Mesendoderm (in vitro differentiated cells): ENCODE results near the gene HSD17B11.
"Not testable (repeated sequence)": the region's sequence is repeated elsewhere in the genome, so short reads cannot be mapped to it uniquely, and the experiment has no call there.

Experiments
- DNase-seq: peaks from one replicate; pipeline ENCODE4 v3.0.0; 2013
- H2AK5ac ChIP-seq: 2 replicates; pipeline ENCODE4 v1.6.1; 2013; ENCODE audit warnings: low read length, inconsistent platforms
- H2BK120ac ChIP-seq: 2 replicates; pipeline ENCODE4 v1.6.1; 2013; ENCODE audit warnings: low read depth, mild to moderate bottlenecking, low read length, moderate library complexity, mixed read lengths
- H2BK15ac ChIP-seq: replicated peaks from 2 replicates; pipeline ENCODE4 v1.6.1; 2013; ENCODE audit warnings: low read depth, mild to moderate bottlenecking, moderate library complexity
- H2BK5ac ChIP-seq: 2 replicates; pipeline ENCODE4 v1.6.1; 2013; ENCODE audit warnings: low read length, inconsistent platforms
- H3K18ac ChIP-seq: 2 replicates; pipeline ENCODE4 v1.6.1; 2013; ENCODE audit warnings: mild to moderate bottlenecking, low read length, mixed read lengths
- H3K23ac ChIP-seq: one replicate; pipeline ENCODE4 v1.6.1; 2013; ENCODE audit warnings: low read length
- H3K27ac ChIP-seq: 2 replicates; pipeline ENCODE4 v1.5.1; 2013; ENCODE audit warnings: low read depth, mild to moderate bottlenecking, inconsistent platforms, low read length, moderate library complexity
- H3K27me3 ChIP-seq: 2 replicates; pipeline ENCODE4 v1.6.1; 2013; ENCODE audit warnings: low read length, control low read depth, mild to moderate bottlenecking, inconsistent platforms; ENCODE audit not compliant: insufficient read depth, poor library complexity
- H3K36me3 ChIP-seq: 2 replicates; pipeline ENCODE4 v1.6.1; 2013; ENCODE audit warnings: low read length, inconsistent platforms; ENCODE audit not compliant: control insufficient read depth, insufficient read depth
- H3K4ac ChIP-seq: one replicate; pipeline ENCODE4 v1.6.1; 2013; ENCODE audit warnings: low read depth, mild to moderate bottlenecking, low read length, moderate library complexity
- H3K4me1 ChIP-seq: 2 replicates; pipeline ENCODE4 v1.6.1; 2013; ENCODE audit warnings: low read depth, low read length, inconsistent platforms; ENCODE audit not compliant: control insufficient read depth
- H3K4me2 ChIP-seq: 2 replicates; pipeline ENCODE4 v1.6.1; 2013; ENCODE audit warnings: low read length
- H3K4me3 ChIP-seq: 2 replicates; pipeline ENCODE4 v1.5.1; 2013; ENCODE audit warnings: mild to moderate bottlenecking, low read length
- H3K56ac ChIP-seq: one replicate; pipeline ENCODE4 v1.6.1; 2013; ENCODE audit warnings: low read length
- H3K79me1 ChIP-seq: 2 replicates; pipeline ENCODE4 v1.6.1; 2013; ENCODE audit warnings: low read length, inconsistent platforms
- H3K79me2 ChIP-seq: 2 replicates; pipeline ENCODE4 v1.6.1; 2013; ENCODE audit warnings: mild to moderate bottlenecking, low read length; ENCODE audit not compliant: control insufficient read depth, insufficient read depth
- H3K9ac ChIP-seq: 2 replicates; pipeline ENCODE4 v1.6.1; 2013; ENCODE audit warnings: low read length, inconsistent platforms
- H4K5ac ChIP-seq: one replicate; pipeline ENCODE4 v1.6.1; 2013; ENCODE audit warnings: low read length
- H4K8ac ChIP-seq: one replicate; pipeline ENCODE4 v1.6.1; 2013; ENCODE audit warnings: low read depth, mild to moderate bottlenecking, control low read depth, low read length, moderate library complexity
- WGBS: extraction: QIAGEN DNeasy Blood & Tissue Kit; methylation state at CpG from one replicate; pipeline ENCODE4 v1.1.7; 2013; ENCODE audit warnings: low lambda C conversion rate, missing lambda C conversion rate; ENCODE audit not compliant: insufficient coverage; ENCODE audit errors: extremely low coverage; 5-methylcytosine and 5-hydroxymethylcytosine counted together

The HSD17B11 gene

GRCh38 chr4:87353592-87353991, 37.4 kb downstream of the HSD17B11 start:
- no CpG with 5 or more reads among the region's 3 CpGs for WGBS
- Histone ChIP-seq H3K23ac (no peak overlapping the region), H3K79me2 (no peaks in the 10 kb centered on the region), H2AK5ac (no peak overlapping the region), H3K4me3 (no peak overlapping the region), H3K79me1 (no peaks in the 10 kb centered on the region), H2BK5ac (no peak overlapping the region), H3K18ac (no peak overlapping the region), H3K36me3 (no peaks in the 10 kb centered on the region), H3K56ac (no peak overlapping the region), H3K9ac (no peak overlapping the region), H2BK120ac (no peak overlapping the region), H3K4ac (no peak overlapping the region), H2BK15ac (no peak overlapping the region), H3K4me1 (no peaks in the 10 kb centered on the region), H3K27ac (no peak overlapping the region), H4K5ac (no peak overlapping the region), H4K8ac (no peak overlapping the region), H3K27me3 (no peaks in the 10 kb centered on the region), H3K4me2 (no peak overlapping the region)
- peak; percentile 66 for DNase-seq

- no peaks in the 10 kb centered on the region for H3K27me3 ChIP-seq
- no peaks in the 10 kb centered on the region for H3K36me3 ChIP-seq
- no peak overlapping the region for H3K4ac ChIP-seq
- H3K27ac ChIP-seq: no peak overlapping the region
- H4K5ac ChIP-seq: no peak overlapping the region
- H3K79me1 ChIP-seq: no peaks in the 10 kb centered on the region
- no peak for DNase-seq
- no peak overlapping the region for H3K23ac ChIP-seq
- H2BK5ac ChIP-seq: no peak overlapping the region
- no peak overlapping the region for H3K9ac ChIP-seq
- H3K56ac ChIP-seq: no peak overlapping the region
- no peak overlapping the region for H3K4me2 ChIP-seq
- H4K8ac ChIP-seq: no peak overlapping the region
- H2BK15ac ChIP-seq: no peak overlapping the region
- H3K18ac ChIP-seq: no peak overlapping the region
- no peak overlapping the region for H2AK5ac ChIP-seq
- no peak overlapping the region for H2BK120ac ChIP-seq
- H3K4me1 ChIP-seq: no peaks in the 10 kb centered on the region
- no peak overlapping the region for H3K4me3 ChIP-seq
- H3K79me2 ChIP-seq: no peaks in the 10 kb centered on the region
Measured at GRCh38 chr4:87345139-87345538, 45.8 kb downstream of the HSD17B11 start.

- no peaks in the 10 kb centered on the region for H3K27me3 ChIP-seq
- DNase-seq: no peak
- no CpG with 5 or more reads among the region's 3 CpGs for WGBS
Measured at GRCh38 chr4:87342872-87343271, 48.1 kb downstream of the HSD17B11 start.

GRCh38 chr4:87341954-87342635, 48.9 kb downstream of the HSD17B11 start:
- not testable (repeated sequence) for H3K9ac ChIP-seq, H3K56ac ChIP-seq, DNase-seq, H3K18ac ChIP-seq, H3K23ac ChIP-seq, H3K36me3 ChIP-seq, H3K27me3 ChIP-seq, H2AK5ac ChIP-seq, H4K8ac ChIP-seq, H3K4me2 ChIP-seq, H4K5ac ChIP-seq, H3K79me1 ChIP-seq, H3K79me2 ChIP-seq, H3K4me1 ChIP-seq, H3K4ac ChIP-seq, H2BK15ac ChIP-seq, H2BK5ac ChIP-seq, H2BK120ac ChIP-seq, H3K4me3 ChIP-seq, H3K27ac ChIP-seq
- WGBS: no CpG with 5 or more reads among the region's 8 CpGs

More at GRCh38 chr4:87342872-87343271, 48.1 kb downstream of the HSD17B11 start:
- Histone ChIP-seq H3K4ac (no peak overlapping the region), H3K18ac (no peak overlapping the region), H2BK120ac (no peak overlapping the region), H3K4me1 (no peaks in the 10 kb centered on the region), H3K79me2 (no peaks in the 10 kb centered on the region), H2AK5ac (no peak overlapping the region), H3K27ac (no peak overlapping the region), H4K5ac (no peak overlapping the region), H3K4me2 (no peak overlapping the region), H3K56ac (no peak overlapping the region), H3K23ac (no peak overlapping the region), H3K4me3 (no peak overlapping the region), H3K36me3 (no peaks in the 10 kb centered on the region), H2BK15ac (no peak overlapping the region), H4K8ac (no peak overlapping the region), H3K9ac (no peak overlapping the region), H2BK5ac (no peak overlapping the region), H3K79me1 (no peaks in the 10 kb centered on the region)

- no peaks in the 10 kb centered on the region for H3K79me1 ChIP-seq
- H3K23ac ChIP-seq: no peak overlapping the region
- no peak overlapping the region for H3K4me3 ChIP-seq
- no peaks in the 10 kb centered on the region for H3K27me3 ChIP-seq
- H3K27ac ChIP-seq: no peak overlapping the region
- no peak overlapping the region for H3K18ac ChIP-seq
- H3K56ac ChIP-seq: no peak overlapping the region
- no CpG with 5 or more reads among the region's 2 CpGs for WGBS
- H2AK5ac ChIP-seq: no peak overlapping the region
- H3K4me1 ChIP-seq: no peaks in the 10 kb centered on the region
- H4K8ac ChIP-seq: no peak overlapping the region
- H3K9ac ChIP-seq: no peak overlapping the region
- no peaks in the 10 kb centered on the region for H3K79me2 ChIP-seq
- H2BK120ac ChIP-seq: no peak overlapping the region
- no peak overlapping the region for H2BK5ac ChIP-seq
- H3K4me2 ChIP-seq: no peak overlapping the region
- no peak overlapping the region for H3K4ac ChIP-seq
- no peak for DNase-seq
- no peaks in the 10 kb centered on the region for H3K36me3 ChIP-seq
- no peak overlapping the region for H2BK15ac ChIP-seq
- H4K5ac ChIP-seq: no peak overlapping the region
Measured at GRCh38 chr4:87339440-87339839, 51.5 kb downstream of the HSD17B11 start.

GRCh38 chr4:87337361-87337760, 53.6 kb downstream of the HSD17B11 start:
- Histone ChIP-seq H3K36me3 (no peaks in the 10 kb centered on the region), H3K79me2 (no peaks in the 10 kb centered on the region), H2BK5ac (no peak overlapping the region), H3K4ac (no peak overlapping the region), H3K4me2 (no peak overlapping the region), H2BK15ac (no peak overlapping the region), H3K4me3 (no peak overlapping the region), H2AK5ac (no peak overlapping the region), H3K4me1 (no peaks in the 10 kb centered on the region), H3K79me1 (no peaks in the 10 kb centered on the region), H3K27me3 (no peaks in the 10 kb centered on the region), H4K8ac (no peak overlapping the region), H2BK120ac (no peak overlapping the region), H3K56ac (no peak overlapping the region), H3K9ac (no peak overlapping the region), H3K18ac (no peak overlapping the region), H3K27ac (no peak overlapping the region), H3K23ac (no peak overlapping the region), H4K5ac (no peak overlapping the region)
- no CpG with 5 or more reads among the region's 1 CpG for WGBS
- DNase-seq: no peak
